BLaER1 (cell line): Measurements from ENCODE around the gene MAN1C1.
A peak's percentile ranks its signal among the peaks of the same experiment; 100 is the strongest.

Source experiments
- H3K27ac ChIP-seq: shearing (Covaris generic); formaldehyde crosslinking; 2 replicates; pipeline ENCODE4 v1.8.1; 2022
- H3K27me3 ChIP-seq: shearing (Covaris generic); formaldehyde crosslinking; 2 replicates; pipeline ENCODE4 v1.8.1; 2022
- H3K36me3 ChIP-seq: shearing (Covaris generic); formaldehyde crosslinking; 2 replicates; pipeline ENCODE4 v1.8.1; 2022
- H3K4me1 ChIP-seq: shearing (Covaris generic); formaldehyde crosslinking; 2 replicates; pipeline ENCODE4 v1.8.1; 2022
- H3K4me2 ChIP-seq: shearing (Covaris generic); formaldehyde crosslinking; 2 replicates; pipeline ENCODE4 v1.8.1; 2022
- H3K4me3 ChIP-seq: shearing (Covaris generic); formaldehyde crosslinking; 2 replicates; pipeline ENCODE4 v1.8.1; 2022
- H3K9ac ChIP-seq: shearing (Covaris generic); formaldehyde crosslinking; 2 replicates; pipeline ENCODE4 v1.8.1; 2022
- H3K9me3 ChIP-seq: shearing (Covaris generic); formaldehyde crosslinking; 2 replicates; pipeline ENCODE4 v1.8.1; 2022
- H4K20me1 ChIP-seq: shearing (Covaris generic); formaldehyde crosslinking; 2 replicates; pipeline ENCODE4 v1.8.1; 2022
- Cebpa-rat ChIP-seq: shearing (Covaris generic); IDR thresholded peaks from 2 replicates; pipeline ENCODE4 v1.8.1; 2022

Gene MAN1C1

DNA sequence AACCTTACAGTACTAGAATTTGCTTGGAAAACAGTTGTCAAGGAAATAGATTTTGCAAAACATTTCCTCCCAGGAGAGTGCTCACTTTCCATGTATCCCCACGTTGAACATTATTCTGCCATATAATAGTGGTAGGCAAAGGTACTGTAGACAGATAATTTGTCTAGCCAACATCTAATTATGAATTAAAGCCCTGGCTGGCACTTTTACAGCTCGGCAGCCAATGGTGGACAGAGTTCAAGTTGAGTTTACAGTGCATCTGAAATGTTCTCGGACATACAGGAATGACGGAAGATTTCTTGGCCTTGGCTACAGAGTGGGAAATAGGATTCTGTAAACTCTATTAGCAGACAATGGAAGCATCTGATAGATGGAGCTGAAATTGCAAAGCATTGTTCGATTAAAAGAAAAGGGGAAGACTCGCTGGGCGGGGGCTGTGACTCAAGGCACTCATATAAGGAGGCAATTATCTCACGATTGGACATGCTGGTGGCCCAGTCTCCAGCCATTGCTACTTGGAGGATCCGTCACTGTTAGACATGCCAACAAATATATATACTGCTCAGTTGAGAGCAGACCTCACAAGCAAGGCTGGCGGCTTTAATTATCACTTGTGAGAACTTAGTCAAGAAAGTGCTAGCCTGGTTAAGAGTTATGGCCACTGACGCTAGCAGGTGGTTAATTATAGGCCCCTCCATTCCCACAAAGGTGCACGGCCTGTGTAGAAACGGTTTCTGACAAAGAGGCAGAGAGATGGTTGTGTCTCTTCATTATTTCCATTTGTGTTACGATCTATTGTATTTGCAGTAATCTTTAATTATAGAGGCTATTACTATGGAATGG lies 48.0 kb downstream of the MAN1C1 start:
- TF ChIP-seq Cebpa-rat, result no peak
- Histone ChIP-seq H3K36me3 (no peaks in the 10 kb centered on the region), H3K27me3 (no peaks in the 10 kb centered on the region), H3K4me3 (no peak overlapping the region), H4K20me1 (no peaks in the 10 kb centered on the region), H3K4me1 (peaks cover 53% of the 10 kb centered on the region), H3K9me3 (no peaks in the 10 kb centered on the region), H3K4me2 (peak overlapping the region; percentile 83), H3K27ac (no peak overlapping the region), H3K9ac (no peak overlapping the region)

GRCh38 chr1:25666460-25666859 lies 49.9 kb downstream of the MAN1C1 start:
- no peak for TF ChIP-seq Cebpa-rat
- no peak overlapping the region for H3K27ac ChIP-seq
- no peaks in the 10 kb centered on the region for H3K9me3 ChIP-seq
- no peak overlapping the region for H3K9ac ChIP-seq
- peaks cover 40% of the 10 kb centered on the region for H3K4me1 ChIP-seq
- H3K27me3 ChIP-seq, result no peaks in the 10 kb centered on the region
- H3K36me3 ChIP-seq, result no peaks in the 10 kb centered on the region
- no peak overlapping the region for H3K4me2 ChIP-seq
- H3K4me3 ChIP-seq, result no peak overlapping the region
- no peaks in the 10 kb centered on the region for H4K20me1 ChIP-seq

DNA sequence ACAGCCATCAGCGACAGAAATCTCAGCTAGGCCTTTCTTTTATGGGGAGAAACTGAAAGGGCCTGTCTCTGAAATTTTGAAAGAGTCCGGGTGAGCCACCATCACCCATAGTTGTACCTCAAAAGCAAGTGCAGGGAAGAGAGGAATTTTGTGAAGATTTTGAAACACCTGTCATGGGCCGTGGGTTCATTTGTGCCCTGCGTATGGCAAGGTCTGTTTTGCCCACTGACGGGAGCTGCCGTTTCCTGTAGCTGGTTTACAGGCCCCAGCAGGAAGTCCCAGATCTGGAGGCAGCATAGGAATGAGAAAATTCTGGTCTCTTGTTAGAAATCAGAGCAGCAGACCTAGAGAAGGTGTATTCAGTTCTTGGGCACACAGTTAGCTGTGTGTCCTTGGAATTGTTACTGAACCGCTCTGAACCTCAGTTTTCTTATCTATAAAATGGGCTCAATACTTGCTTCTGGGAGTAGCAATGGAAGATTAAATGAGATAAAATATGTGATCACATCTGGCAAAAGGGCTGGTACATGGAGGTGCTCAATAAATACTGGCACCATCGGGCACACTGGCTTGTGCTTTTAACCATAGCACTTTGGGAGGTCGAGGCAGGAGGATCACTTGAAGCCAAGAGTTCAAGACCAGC lies 52.5 kb downstream of the MAN1C1 start:
- peak overlapping the region; percentile 48 for H3K4me2 ChIP-seq
- TF ChIP-seq Cebpa-rat, result no peak

DNA sequence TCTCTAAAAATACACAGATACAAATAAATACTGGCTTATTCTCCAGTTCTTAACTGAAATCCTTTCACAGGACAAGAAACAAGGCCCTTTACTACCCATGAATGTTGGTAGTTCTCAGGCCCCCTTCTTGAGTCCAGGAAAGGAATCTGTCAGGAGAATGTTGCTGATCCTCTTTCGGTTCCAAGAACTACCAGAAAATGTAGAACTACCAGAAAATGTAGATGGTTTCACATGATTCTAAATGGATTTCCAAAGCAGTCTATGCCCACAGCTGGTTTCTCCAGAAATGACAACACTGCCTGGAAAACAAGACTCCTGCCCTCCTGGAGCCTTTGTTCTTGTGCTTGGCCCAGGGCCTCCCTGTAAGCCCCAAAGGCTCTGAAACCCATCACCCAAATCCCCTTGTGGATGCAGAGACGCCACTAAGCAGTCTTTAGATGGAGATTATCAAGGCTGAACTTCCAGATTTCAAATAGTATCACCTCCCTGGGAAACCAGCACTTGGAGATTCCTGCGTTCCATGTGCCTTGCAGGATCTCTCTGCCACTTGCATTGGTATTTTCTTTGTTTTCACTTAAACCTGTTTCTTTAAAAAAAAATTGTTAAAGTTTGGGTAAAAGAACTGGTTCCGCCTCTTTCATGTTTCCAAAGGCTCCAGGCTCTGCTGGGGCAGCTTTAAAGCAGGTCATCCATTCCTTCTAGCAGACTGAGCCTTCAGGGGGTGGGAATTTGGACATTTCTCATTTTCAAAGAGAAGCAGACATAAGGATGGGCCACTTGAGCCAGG lies 53.4 kb downstream of the MAN1C1 start:
- Histone ChIP-seq H3K36me3 (no peaks in the 10 kb centered on the region), H3K4me3 (no peak overlapping the region), H3K4me1 (peaks cover 8% of the 10 kb centered on the region), H3K27ac (no peak overlapping the region), H3K9me3 (no peaks in the 10 kb centered on the region), H3K9ac (no peak overlapping the region), H3K4me2 (no peak overlapping the region), H4K20me1 (no peaks in the 10 kb centered on the region), H3K27me3 (no peaks in the 10 kb centered on the region)
- TF ChIP-seq Cebpa-rat, result no peak

More for the DNA sequence above, 52.5 kb downstream of the MAN1C1 start:
- Histone ChIP-seq H3K4me3 (no peak overlapping the region), H3K36me3 (no peaks in the 10 kb centered on the region), H3K27me3 (no peaks in the 10 kb centered on the region), H3K4me1 (peaks cover 15% of the 10 kb centered on the region), H4K20me1 (no peaks in the 10 kb centered on the region), H3K27ac (no peak overlapping the region), H3K9me3 (no peaks in the 10 kb centered on the region), H3K9ac (no peak overlapping the region)

DNA sequence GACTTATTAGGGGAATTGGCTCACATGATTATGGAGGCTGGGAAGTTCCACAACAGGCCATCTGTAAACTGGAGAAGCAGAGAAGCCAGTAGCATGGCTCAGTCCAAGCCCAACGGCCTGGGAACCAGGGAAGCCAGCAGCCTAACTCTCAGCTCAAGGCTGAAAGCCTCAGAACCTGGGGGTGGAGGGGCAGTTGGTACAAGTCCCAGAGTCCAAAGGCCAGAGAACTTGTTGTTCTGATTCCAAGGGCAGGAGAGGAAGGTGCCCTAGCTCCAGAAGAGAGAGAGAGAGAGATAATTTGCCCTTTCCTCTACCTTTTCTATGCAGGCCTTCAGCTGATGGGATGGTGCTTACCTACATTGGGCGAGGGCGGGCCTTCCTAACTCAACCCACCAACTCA lies 55.3 kb downstream of the MAN1C1 start:
- Histone ChIP-seq H3K4me2 (no peak overlapping the region), H3K27ac (no peak overlapping the region), H3K9ac (no peak overlapping the region), H3K4me3 (no peak overlapping the region), H3K9me3 (no peaks in the 10 kb centered on the region), H4K20me1 (no peaks in the 10 kb centered on the region), H3K27me3 (no peaks in the 10 kb centered on the region), H3K4me1 (peaks cover 20% of the 10 kb centered on the region), H3K36me3 (no peaks in the 10 kb centered on the region)
- TF ChIP-seq Cebpa-rat, result no peak

- H3K9me3 ChIP-seq, result no peaks in the 10 kb centered on the region
- H3K4me3 ChIP-seq, result no peak overlapping the region
- H4K20me1 ChIP-seq, result no peaks in the 10 kb centered on the region
- no peaks in the 10 kb centered on the region for H3K27me3 ChIP-seq
- peaks cover 20% of the 10 kb centered on the region for H3K4me1 ChIP-seq
- H3K36me3 ChIP-seq, result no peaks in the 10 kb centered on the region
- no peak for TF ChIP-seq Cebpa-rat
- no peak overlapping the region for H3K4me2 ChIP-seq
- no peak overlapping the region for H3K9ac ChIP-seq
- no peak overlapping the region for H3K27ac ChIP-seq
Measured at GRCh38 chr1:25672763-25673409, 56.3 kb downstream of the MAN1C1 start.

GRCh38 chr1:25673456-25673855 lies 56.9 kb downstream of the MAN1C1 start:
- no peaks in the 10 kb centered on the region for H3K27me3 ChIP-seq
- H3K9me3 ChIP-seq, result no peaks in the 10 kb centered on the region
- no peak overlapping the region for H3K27ac ChIP-seq
- H3K4me3 ChIP-seq, result no peak overlapping the region
- peaks cover 20% of the 10 kb centered on the region for H3K4me1 ChIP-seq
- H3K36me3 ChIP-seq, result no peaks in the 10 kb centered on the region
- no peak for TF ChIP-seq Cebpa-rat
- H3K4me2 ChIP-seq, result no peak overlapping the region
- no peaks in the 10 kb centered on the region for H4K20me1 ChIP-seq
- no peak overlapping the region for H3K9ac ChIP-seq

DNA sequence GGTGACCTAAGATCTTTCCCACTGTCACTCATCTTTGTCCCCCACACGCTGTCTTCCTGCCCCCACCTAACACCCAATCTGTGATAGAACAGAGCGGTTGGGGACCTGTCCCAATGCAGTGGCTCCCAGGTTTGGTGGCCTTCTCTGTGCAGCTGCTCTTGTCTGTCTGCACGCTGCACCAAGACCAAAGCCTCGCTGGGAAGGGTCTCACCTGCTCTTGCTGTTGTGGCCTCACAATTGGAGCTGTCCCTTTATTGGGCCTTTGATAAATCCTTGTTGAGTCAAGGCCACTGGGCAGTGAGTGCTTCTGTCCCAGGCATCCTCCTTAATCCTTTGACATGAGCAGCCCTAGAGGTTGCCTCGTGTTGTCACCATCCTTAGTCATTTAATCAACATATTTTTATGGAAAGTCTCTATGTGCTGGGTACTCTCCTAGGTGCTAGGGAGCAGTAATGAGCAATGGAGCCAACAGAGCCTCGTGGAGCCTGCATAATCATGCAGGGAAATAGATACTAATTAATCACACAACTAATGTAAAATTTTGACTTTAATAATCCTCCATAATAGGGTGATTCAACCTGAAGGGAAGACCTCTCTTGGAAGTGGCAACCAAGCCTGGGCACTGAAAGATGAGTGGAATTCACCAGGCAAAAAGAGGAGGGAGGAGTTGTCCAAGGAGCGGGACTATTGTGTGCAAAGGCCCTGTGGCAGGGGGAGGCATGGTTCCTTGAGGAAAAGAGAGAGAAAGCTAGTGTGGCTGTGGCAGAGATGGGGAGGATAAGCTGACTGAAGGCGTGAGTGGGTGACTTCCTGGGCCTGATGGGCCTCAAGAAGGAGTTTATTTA lies 57.6 kb downstream of the MAN1C1 start:
- peaks cover 15% of the 10 kb centered on the region for H3K4me1 ChIP-seq

DNA sequence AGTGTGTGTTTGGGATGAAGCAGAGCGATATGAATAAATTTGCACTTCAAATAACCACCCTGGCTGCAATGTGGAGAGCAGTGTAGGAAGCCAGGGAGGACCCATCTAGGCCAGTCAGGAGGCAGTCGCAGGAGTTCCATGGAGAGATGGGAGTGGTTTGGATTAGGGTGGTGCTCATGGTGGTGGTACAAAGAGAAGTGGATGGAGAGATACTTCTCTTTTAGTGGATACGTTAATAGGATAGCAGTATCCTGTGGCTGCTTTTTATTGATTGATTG lies 58.2 kb downstream of the MAN1C1 start:
- H3K36me3 ChIP-seq, result no peaks in the 10 kb centered on the region
- no peak overlapping the region for H3K4me3 ChIP-seq
- H3K4me1 ChIP-seq, result peaks cover 12% of the 10 kb centered on the region
- H3K4me2 ChIP-seq, result no peak overlapping the region
- no peak for TF ChIP-seq Cebpa-rat
- no peaks in the 10 kb centered on the region for H4K20me1 ChIP-seq
- no peak overlapping the region for H3K9ac ChIP-seq
- H3K27me3 ChIP-seq, result no peaks in the 10 kb centered on the region
- H3K27ac ChIP-seq, result no peak overlapping the region
- H3K9me3 ChIP-seq, result no peaks in the 10 kb centered on the region

More for the DNA sequence above, 57.6 kb downstream of the MAN1C1 start:
- no peaks in the 10 kb centered on the region for H4K20me1 ChIP-seq
- H3K4me2 ChIP-seq, result no peak overlapping the region
- H3K9me3 ChIP-seq, result no peaks in the 10 kb centered on the region
- no peak for TF ChIP-seq Cebpa-rat
- no peaks in the 10 kb centered on the region for H3K36me3 ChIP-seq
- H3K4me3 ChIP-seq, result no peak overlapping the region
- no peak overlapping the region for H3K9ac ChIP-seq
- H3K27me3 ChIP-seq, result no peaks in the 10 kb centered on the region
- no peak overlapping the region for H3K27ac ChIP-seq
